HG03460 (cell line): ENCODE measurements around the gene CALY.

Experiments used
- ATAC-seq: cut with Tn5 transposase; IDR thresholded peaks from one replicate; pipeline ENCODE4 v1.9.1; 2021; ENCODE audit not compliant: unreplicated experiment

Gene CALY

DNA sequence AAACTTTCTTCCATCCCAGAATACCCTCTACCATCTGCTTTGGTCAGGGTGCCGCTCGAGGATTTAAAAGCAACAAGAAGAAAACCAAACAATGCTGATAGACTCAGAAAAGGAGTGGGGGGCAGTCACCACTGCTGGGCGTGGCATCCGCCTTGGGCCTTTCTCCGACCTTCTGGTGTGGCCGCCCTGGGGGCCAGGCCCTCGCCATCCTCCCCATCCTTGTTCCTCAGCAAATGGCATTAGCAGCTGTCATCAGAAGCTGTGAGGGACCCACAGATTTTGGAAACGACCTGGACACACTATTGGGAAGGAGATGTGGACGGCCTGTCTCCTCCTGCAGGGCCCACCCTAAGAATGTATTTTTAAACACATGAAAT is 23.9 kb downstream of the CALY start:
- no peak for ATAC-seq

GRCh38 chr10:133312016-133312768 is 24.5 kb downstream of the CALY start:
- ATAC-seq: no peak

DNA sequence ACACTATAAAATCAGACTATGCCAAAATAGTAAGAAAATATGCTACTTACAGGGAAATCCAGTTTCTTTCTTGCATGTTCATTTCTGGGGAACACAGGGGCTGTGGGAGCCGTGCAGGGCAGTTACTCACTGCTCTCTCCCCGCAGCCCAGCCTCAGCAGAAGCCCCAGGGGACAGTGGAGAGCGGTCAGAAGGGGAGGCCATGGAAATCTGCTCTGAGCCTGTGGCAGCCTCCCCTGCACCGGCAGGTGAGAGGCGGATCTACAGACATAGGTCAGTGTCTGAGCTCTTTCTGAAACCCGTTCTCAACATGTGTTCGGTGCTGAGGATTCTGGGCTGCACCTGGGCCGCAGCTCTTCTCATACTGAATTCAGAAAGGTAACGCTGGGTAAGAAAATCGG is 25.1 kb downstream of the CALY start:
- no peak for ATAC-seq

DNA sequence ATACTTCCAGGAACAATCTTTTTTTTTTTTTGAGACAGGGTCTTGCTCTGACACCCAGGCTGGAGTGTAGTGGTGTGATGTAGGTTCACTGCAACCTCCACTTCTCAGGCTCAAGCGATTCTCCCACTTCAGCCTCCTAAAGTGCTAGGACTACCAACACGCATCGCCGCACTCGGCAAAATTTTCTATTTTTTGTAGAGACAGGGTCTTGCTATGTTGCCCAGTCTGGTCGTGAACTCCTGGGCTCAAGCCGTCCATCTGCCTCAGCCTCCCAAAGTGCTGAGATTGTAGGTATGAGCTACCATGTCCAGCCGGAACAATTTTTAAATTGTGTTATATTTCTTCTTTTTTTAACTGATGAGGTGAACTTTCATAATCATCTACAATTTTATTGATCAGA is 25.9 kb downstream of the CALY start:
- ATAC-seq: no peak

DNA sequence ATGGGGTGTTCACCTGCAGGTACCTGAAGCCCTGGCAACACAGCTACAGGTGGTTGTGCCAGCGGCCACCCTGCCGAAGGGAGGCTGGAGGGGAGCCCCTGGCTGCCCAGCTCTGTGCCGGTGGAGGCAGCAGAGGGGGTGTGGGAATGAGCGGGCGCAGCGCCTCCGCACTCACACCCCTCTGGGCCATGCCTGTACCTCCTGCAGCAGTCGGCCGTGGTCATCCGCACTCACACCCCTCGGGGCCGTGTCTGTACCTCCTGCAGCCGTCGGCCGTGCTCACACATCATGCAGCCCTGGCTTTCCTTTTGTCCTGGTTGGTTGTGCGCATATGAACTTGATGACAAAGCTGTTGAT is 26.3 kb downstream of the CALY start:
- no peak for ATAC-seq

DNA sequence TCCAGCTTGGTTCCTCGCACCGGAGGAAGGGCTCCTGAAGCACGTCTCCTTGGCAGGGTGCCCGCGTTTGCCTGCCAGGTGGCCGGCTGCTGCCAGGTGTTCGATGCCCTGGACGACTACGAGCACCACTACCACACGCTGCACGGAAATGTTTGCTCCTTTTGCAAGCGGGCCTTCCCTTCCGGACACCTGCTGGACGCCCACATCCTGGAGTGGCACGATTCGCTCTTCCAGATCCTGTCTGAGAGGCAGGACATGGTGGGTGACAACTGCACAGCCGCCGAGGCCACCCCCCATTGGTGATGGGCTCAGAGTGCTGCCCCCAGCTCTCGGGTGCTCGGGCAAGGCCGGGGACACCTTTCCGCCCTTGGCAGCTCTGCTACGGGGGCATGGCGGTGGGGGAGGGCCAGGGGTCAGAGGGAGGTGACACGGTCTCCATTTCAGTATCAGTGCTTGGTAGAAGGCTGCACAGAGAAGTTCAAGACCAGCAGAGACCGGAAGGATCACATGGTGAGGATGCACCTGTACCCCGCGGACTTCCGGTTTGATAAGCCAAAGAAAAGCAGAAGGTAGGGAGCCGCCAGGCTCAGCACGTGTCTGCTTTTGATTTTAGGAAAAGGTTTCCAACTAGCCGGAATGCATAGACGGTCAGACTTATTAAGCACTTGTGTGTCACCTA is 26.8 kb downstream of the CALY start:
- ATAC-seq: no peak

- ATAC-seq: peak; percentile 58
Measured at GRCh38 chr10:133309100-133309719, 27.5 kb downstream of the CALY start.

- ATAC-seq: peak; percentile 77
Measured at GRCh38 chr10:133308421-133309099, 28.1 kb downstream of the CALY start, which contains the start of the genes TUBGCP2 and ZNF511. Gene TUBGCP2 (minus strand): TSS chr10:133308872. CDS start chr10:133302941, 5,931 bp downstream. Gene ZNF511 (plus strand): TSS chr10:133308914. CDS start chr10:133308944, 30 bp downstream.

DNA sequence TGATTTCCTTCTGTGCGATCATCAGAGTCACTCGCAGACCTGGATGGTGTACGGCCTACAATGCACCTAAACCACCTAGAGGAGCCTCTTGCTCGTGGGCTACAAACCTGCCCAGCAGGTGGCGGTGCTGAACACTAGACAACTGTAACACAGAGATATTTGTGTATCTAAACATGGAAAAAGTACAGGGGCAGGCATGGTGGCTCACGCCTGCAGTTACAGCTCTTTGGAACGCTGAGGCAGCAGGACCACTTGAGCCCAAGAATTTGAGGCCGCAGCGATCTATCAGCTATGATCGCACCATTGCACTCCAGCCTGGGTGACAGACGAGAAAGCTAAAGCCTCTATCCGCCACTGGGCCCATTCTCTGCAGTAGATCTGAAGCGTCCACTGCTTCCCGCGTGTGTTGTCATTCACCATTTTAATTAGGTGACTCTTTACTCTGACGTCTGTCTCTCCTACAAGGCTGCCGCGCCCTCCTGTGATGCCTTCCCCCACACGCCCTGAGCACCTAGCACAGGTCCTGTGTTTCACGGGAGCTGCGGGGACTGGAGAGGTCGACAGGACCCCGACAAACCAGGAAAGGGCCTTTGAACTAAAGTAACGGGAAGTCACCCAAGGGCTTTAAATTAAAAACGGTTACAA is 28.8 kb downstream of the CALY start:
- peak; percentile 46 for ATAC-seq

GRCh38 chr10:133306941-133307379 is 29.7 kb downstream of the CALY start:
- no peak for ATAC-seq

- ATAC-seq: no peak
Measured at GRCh38 chr10:133306097-133306476, 30.6 kb downstream of the CALY start.

GRCh38 chr10:133303206-133303605 is 33.5 kb downstream of the CALY start:
- ATAC-seq: no peak

DNA sequence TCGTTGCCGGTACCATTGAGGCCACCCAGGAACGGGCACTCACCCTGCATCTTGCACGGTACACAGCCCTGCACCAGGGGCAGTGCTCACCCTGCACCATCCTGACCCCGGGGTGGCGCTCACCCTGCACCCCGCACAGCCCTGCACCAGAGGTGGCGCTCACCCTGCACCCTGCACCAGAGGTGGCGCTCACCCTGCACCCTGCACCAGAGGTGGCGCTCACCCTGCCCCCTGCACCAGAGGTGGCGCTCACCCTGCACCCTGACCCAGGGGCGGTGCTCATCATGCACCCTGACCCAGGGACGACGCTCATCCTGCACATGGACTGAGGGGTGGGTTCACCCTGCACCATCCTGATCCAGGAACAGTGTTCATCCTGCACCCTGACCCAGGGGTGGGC is 34.5 kb downstream of the CALY start:
- ATAC-seq: no peak

GRCh38 chr10:133299738-133300137 is 37.0 kb downstream of the CALY start:
- ATAC-seq: no peak

GRCh38 chr10:133299224-133299623 is 37.5 kb downstream of the CALY start:
- ATAC-seq: no peak

GRCh38 chr10:133298466-133298865 is 38.2 kb downstream of the CALY start:
- ATAC-seq: no peak

DNA sequence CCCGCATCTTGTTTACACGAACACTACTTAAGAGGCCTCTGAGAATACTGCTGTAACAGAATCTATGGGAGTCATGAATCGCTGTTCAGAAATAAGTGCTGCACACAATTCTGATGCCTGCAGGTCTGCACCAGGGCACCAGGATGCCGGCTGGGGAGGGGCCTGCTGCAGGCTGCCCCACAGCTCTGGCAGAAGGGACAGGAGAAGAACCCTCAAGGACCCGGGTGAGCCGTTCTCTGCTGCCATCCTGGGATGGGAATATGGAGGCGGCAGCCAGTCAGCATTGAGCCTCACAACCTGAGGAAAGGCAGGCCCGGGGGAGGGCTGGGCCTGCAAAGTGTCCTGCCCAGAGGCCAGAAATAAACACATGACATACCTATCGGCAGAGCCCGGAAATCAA is 39.2 kb downstream of the CALY start:
- no peak for ATAC-seq

DNA sequence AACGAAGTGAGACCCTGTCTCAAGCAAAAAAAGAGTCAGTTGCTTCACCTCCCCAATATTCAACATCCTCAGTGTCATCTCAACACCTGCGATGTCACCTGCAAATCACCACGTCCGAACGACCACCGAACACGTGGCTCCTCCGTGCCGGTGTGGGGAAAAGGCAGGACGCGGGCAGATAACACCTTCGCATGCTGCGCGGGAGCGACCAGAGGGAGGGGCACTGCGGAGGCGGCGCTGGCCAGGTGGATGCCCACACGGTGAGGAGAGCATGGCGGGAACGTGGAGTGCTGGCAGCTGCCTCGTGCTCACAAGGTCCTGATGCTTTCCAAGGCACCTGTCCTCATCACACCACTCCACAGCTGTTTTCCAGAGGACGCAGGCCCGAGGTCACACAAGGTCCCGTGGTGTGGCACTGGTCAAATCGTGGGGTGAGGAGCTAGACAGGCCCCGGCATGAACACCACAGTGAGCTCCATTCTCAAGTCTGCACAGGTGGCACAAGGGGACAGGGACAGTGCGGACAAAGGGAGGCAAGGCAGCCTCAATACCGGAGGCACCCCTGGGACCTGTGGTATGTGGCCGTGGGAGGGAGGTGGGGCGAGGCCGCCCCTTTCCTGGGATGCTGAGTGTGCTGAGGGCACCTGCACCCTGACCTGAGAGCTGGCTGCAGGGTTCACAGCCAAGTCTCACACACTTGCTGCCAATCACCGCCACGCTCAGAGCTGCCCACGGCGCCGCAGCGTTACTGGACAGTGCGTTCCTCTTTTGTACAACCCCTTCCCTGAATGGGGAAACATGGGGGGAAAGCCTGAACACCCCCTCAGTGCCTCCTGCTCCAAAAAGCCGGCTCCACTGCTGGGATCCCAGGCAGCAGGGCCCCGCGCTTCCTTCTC is 41.0 kb downstream of the CALY start:
- no peak for ATAC-seq

DNA sequence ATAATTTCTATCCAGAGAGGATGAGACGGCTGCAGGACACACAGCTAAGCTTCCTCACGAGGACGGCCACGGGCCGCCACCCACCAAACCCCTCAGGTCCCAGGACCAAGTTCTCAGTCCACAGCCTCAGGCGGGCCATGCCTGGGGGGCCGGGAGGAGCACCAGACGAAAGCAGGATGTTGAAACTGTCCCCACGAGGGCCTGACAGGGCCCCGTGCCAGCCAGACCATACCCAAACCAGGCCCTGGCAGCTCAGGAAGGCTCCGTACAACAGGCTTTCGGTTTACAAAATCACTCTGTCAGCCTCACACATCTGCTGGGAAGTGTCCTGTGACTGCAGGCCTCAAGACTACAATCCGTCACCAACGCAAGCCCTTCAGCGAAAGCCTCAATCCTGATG is 42.5 kb downstream of the CALY start:
- ATAC-seq: no peak

- no peak for ATAC-seq
Measured at GRCh38 chr10:133293810-133294119, 42.9 kb downstream of the CALY start.
